Central memory CD8-positive, alpha-beta T cell (primary cell): Measurements from ENCODE around the gene TMEFF2.

Experiments used
- ATAC-seq: fragments of 150-1000 bp; cut with Tn5 transposase; replicated peaks from 2 replicates; pipeline ENCODE4 v1.10.0; 2022; ENCODE audit warnings: mild to moderate bottlenecking, moderate FRiP score, moderate number of reproducible peaks; ENCODE audit not compliant: poor library complexity, severe bottlenecking; ENCODE audit errors: extremely low read depth
- DNase-seq, 2 donors: peaks; one replicate each; pipeline ENCODE4 v3.0.0; 2021; ENCODE audit warnings: low spot score in 2 of 2
- H3K27ac Mint-ChIP-seq: one replicate; pipeline ENCODE4 v1.8.0; 2022; ENCODE audit warnings: low read depth, mild to moderate bottlenecking, moderate library complexity, mixed read lengths
- H3K27me3 Mint-ChIP-seq: one replicate; pipeline ENCODE4 v1.8.0; 2022; ENCODE audit warnings: mixed read lengths
- H3K36me3 Mint-ChIP-seq: one replicate; pipeline ENCODE4 v1.8.0; 2022; ENCODE audit warnings: mild to moderate bottlenecking, moderate library complexity, mixed read lengths; ENCODE audit not compliant: insufficient read depth
- H3K4me1 Mint-ChIP-seq: one replicate; pipeline ENCODE4 v1.8.0; 2022; ENCODE audit warnings: mixed read lengths
- H3K4me3 Mint-ChIP-seq: one replicate; pipeline ENCODE4 v1.8.0; 2022; ENCODE audit warnings: mild to moderate bottlenecking, moderate library complexity, mixed read lengths
- H3K9me3 Mint-ChIP-seq: one replicate; pipeline ENCODE4 v1.8.0; 2022; ENCODE audit warnings: mixed read lengths

The TMEFF2 gene

GRCh38 chr2:191954451-191954850 lies 240.3 kb downstream of the TMEFF2 start:
- Mint-ChIP-seq H3K27ac (no peak overlapping the region), H3K27me3 (peaks cover 27% of the 10 kb centered on the region), H3K4me3 (no peak overlapping the region), H3K36me3 (no peaks in the 10 kb centered on the region), H3K9me3 (no peaks in the 10 kb centered on the region), H3K4me1 (no peaks in the 10 kb centered on the region)
- ATAC-seq (no peak), DNase-seq (no peak)

GRCh38 chr2:191952515-191953270 lies 242.0 kb downstream of the TMEFF2 start:
- H3K36me3 Mint-ChIP-seq, result no peaks in the 10 kb centered on the region
- H3K27ac Mint-ChIP-seq, result no peak overlapping the region
- H3K9me3 Mint-ChIP-seq, result no peaks in the 10 kb centered on the region
- peaks cover 16% of the 10 kb centered on the region for H3K27me3 Mint-ChIP-seq
- no peaks in the 10 kb centered on the region for H3K4me1 Mint-ChIP-seq
- no peak overlapping the region for H3K4me3 Mint-ChIP-seq
- DNase-seq (no peak), ATAC-seq (no peak)

GRCh38 chr2:191951832-191952231 lies 242.9 kb downstream of the TMEFF2 start:
- DNase-seq, result no peak
- no peaks in the 10 kb centered on the region for H3K36me3 Mint-ChIP-seq
- no peak overlapping the region for H3K27ac Mint-ChIP-seq
- peaks cover 9% of the 10 kb centered on the region for H3K27me3 Mint-ChIP-seq
- no peak overlapping the region for H3K4me3 Mint-ChIP-seq
- ATAC-seq, result no peak
- H3K9me3 Mint-ChIP-seq, result no peaks in the 10 kb centered on the region
- H3K4me1 Mint-ChIP-seq, result no peaks in the 10 kb centered on the region

- ATAC-seq, result no peak
- no peaks in the 10 kb centered on the region for H3K36me3 Mint-ChIP-seq
- no peaks in the 10 kb centered on the region for H3K9me3 Mint-ChIP-seq
- peaks cover 14% of the 10 kb centered on the region for H3K27me3 Mint-ChIP-seq
- DNase-seq, result no peak
- no peak overlapping the region for H3K4me3 Mint-ChIP-seq
- no peaks in the 10 kb centered on the region for H3K4me1 Mint-ChIP-seq
- no peak overlapping the region for H3K27ac Mint-ChIP-seq
Observed at GRCh38 chr2:191951376-191951775, 243.4 kb downstream of the TMEFF2 start.

GRCh38 chr2:191950132-191950874 lies 244.4 kb downstream of the TMEFF2 start:
- DNase-seq (no peak), ATAC-seq (no peak)
- Mint-ChIP-seq H3K36me3 (no peaks in the 10 kb centered on the region), H3K27me3 (peaks cover 18% of the 10 kb centered on the region), H3K4me3 (no peak overlapping the region), H3K4me1 (no peaks in the 10 kb centered on the region), H3K9me3 (no peaks in the 10 kb centered on the region), H3K27ac (no peak overlapping the region)

- H3K9me3 Mint-ChIP-seq, result no peaks in the 10 kb centered on the region
- no peaks in the 10 kb centered on the region for H3K4me1 Mint-ChIP-seq
- H3K4me3 Mint-ChIP-seq, result no peak overlapping the region
- ATAC-seq (no peak), DNase-seq (no peak)
- H3K27ac Mint-ChIP-seq, result no peak overlapping the region
- H3K27me3 Mint-ChIP-seq, result peaks cover 47% of the 10 kb centered on the region
- H3K36me3 Mint-ChIP-seq, result no peaks in the 10 kb centered on the region
Observed at GRCh38 chr2:191947235-191947634, 247.5 kb downstream of the TMEFF2 start.

- Mint-ChIP-seq H3K27me3 (peaks cover 50% of the 10 kb centered on the region), H3K27ac (no peak overlapping the region), H3K4me1 (no peaks in the 10 kb centered on the region), H3K36me3 (no peaks in the 10 kb centered on the region), H3K4me3 (no peak overlapping the region), H3K9me3 (no peaks in the 10 kb centered on the region)
- DNase-seq (no peak), ATAC-seq (no peak)
Observed at GRCh38 chr2:191946471-191947182, 248.1 kb downstream of the TMEFF2 start.

GRCh38 chr2:191945623-191946022 lies 249.1 kb downstream of the TMEFF2 start:
- Mint-ChIP-seq H3K4me3 (no peak overlapping the region), H3K27me3 (peaks cover 52% of the 10 kb centered on the region), H3K36me3 (no peaks in the 10 kb centered on the region), H3K9me3 (no peaks in the 10 kb centered on the region), H3K4me1 (no peaks in the 10 kb centered on the region), H3K27ac (no peak overlapping the region)
- no peak for DNase-seq
- no peak for ATAC-seq

- no peaks in the 10 kb centered on the region for H3K4me1 Mint-ChIP-seq
- peaks cover 70% of the 10 kb centered on the region for H3K27me3 Mint-ChIP-seq
- no peak for ATAC-seq
- no peak overlapping the region for H3K27ac Mint-ChIP-seq
- no peak for DNase-seq
- H3K4me3 Mint-ChIP-seq, result no peak overlapping the region
- no peaks in the 10 kb centered on the region for H3K36me3 Mint-ChIP-seq
- no peaks in the 10 kb centered on the region for H3K9me3 Mint-ChIP-seq
Observed at GRCh38 chr2:191942739-191943103, 252.0 kb downstream of the TMEFF2 start.

GRCh38 chr2:191942090-191942738 lies 252.5 kb downstream of the TMEFF2 start:
- Mint-ChIP-seq H3K9me3 (no peaks in the 10 kb centered on the region), H3K4me3 (no peak overlapping the region), H3K27ac (no peak overlapping the region), H3K4me1 (no peaks in the 10 kb centered on the region), H3K36me3 (no peaks in the 10 kb centered on the region), H3K27me3 (peaks cover 70% of the 10 kb centered on the region)
- ATAC-seq (no peak), DNase-seq (no peak)

GRCh38 chr2:191941376-191941929 lies 253.3 kb downstream of the TMEFF2 start:
- Mint-ChIP-seq H3K27me3 (peaks cover 66% of the 10 kb centered on the region), H3K36me3 (no peaks in the 10 kb centered on the region), H3K4me3 (no peak overlapping the region), H3K4me1 (no peaks in the 10 kb centered on the region), H3K9me3 (no peaks in the 10 kb centered on the region), H3K27ac (no peak overlapping the region)
- ATAC-seq (no peak), DNase-seq (no peak)

GRCh38 chr2:191938779-191939178 lies 256.0 kb downstream of the TMEFF2 start:
- DNase-seq, result no peak
- Mint-ChIP-seq H3K4me3 (no peak overlapping the region), H3K36me3 (peaks cover 1% of the 10 kb centered on the region), H3K27me3 (peaks cover 55% of the 10 kb centered on the region), H3K27ac (no peak overlapping the region), H3K9me3 (no peaks in the 10 kb centered on the region), H3K4me1 (no peaks in the 10 kb centered on the region)
- no peak for ATAC-seq
